ENCODE results near the gene POU2F2. TPM values are rescaled to one million over a fixed set of nuclear protein-coding genes. Genes with fewer than 3 reads are reported as not detected.

The POU2F2 gene
- total RNA-seq, 4 donors from 2014 or later = 0.56 to 3.2 (median 1.5) TPM

DNA sequence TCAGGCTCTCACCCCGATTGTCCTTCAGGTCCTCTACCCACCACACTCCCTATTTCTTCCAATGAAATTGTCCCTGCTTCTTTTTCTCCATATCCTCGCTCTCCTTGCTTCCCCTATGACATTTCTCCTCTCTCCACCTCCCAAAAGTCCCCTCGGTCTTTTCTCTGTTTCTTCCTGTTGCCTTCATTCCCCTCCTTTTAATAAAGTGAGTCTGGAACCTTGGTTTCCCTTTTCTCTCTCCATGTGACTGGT lies 57.0 kb downstream of the POU2F2 start:
- no peak for ATAC-seq (ENCODE audit: low FRiP score)

GRCh38 chr19:42074513-42075363 lies 57.5 kb downstream of the POU2F2 start:
- TF ChIP-seq CTCF (IDR thresholded peaks at IDR 0.05) = no peak
- no peak for ATAC-seq (ENCODE audit: low FRiP score)
- no peak for DNase-seq (ENCODE audit: low spot score)

More for the DNA sequence above, 57.0 kb downstream of the POU2F2 start:
- no peak for TF ChIP-seq CTCF (IDR thresholded peaks at IDR 0.05)
- no peak for DNase-seq (ENCODE audit: low spot score)

GRCh38 chr19:42071247-42071646 lies 61.0 kb downstream of the POU2F2 start:
- no peak for DNase-seq (ENCODE audit: low spot score)
- TF ChIP-seq CTCF (IDR thresholded peaks at IDR 0.05) = no peak
- ATAC-seq (ENCODE audit: low FRiP score) = no peak

GRCh38 chr19:42069619-42070351 lies 62.5 kb downstream of the POU2F2 start, which contains the start of gene GRIK5:
GRIK5 (minus strand) TSS chr19:42070206; CDS start chr19:42065770, 4,436 bp downstream.
- DNase-seq (ENCODE audit: low spot score) = no peak
- no peak for ATAC-seq (ENCODE audit: low FRiP score)
- no peak for TF ChIP-seq CTCF (IDR thresholded peaks at IDR 0.05)

GRCh38 chr19:42068756-42069571 lies 63.3 kb downstream of the POU2F2 start:
- no peak for TF ChIP-seq CTCF (IDR thresholded peaks at IDR 0.05)
- DNase-seq (ENCODE audit: low spot score) (no peak), ATAC-seq (ENCODE audit: low FRiP score) (peak; percentile 24)

GRCh38 chr19:42068361-42068755 lies 63.9 kb downstream of the POU2F2 start:
- ATAC-seq (ENCODE audit: low FRiP score) = no peak
- TF ChIP-seq CTCF (IDR thresholded peaks at IDR 0.05) = no peak

More at GRCh38 chr19:42068361-42068755, 63.9 kb downstream of the POU2F2 start:
- no peak for DNase-seq (ENCODE audit: low spot score)
